ENCODE data around the gene NR1H4. TPM values are rescaled to one million over a fixed set of nuclear protein-coding genes. Genes with fewer than 3 reads are reported as not detected.

Gene NR1H4
- total and polyA plus RNA-seq, 2 donors (not counting 1 experiment from before 2014, with no cell fraction given) = not detected

- H3K9me3 Mint-ChIP-seq (ENCODE audit: insufficient read depth) = peaks cover 4% of the 10 kb centered on the region
- no peak overlapping the region for H2AFZ ChIP-seq (ENCODE audit: insufficient read depth, low read depth, low read length, poor library complexity, severe bottlenecking)
- no peak overlapping the region for H3K27ac ChIP-seq (ENCODE audit: low read length in 2 of 2)
- no peak overlapping the region for H3K27ac Mint-ChIP-seq
- H3K4me3 ChIP-seq (ENCODE audit: control extremely low read depth in 1 of 5, extremely low read depth in 1 of 5, insufficient read depth in 1 of 5, low read depth in 2 of 5, low read length in 4 of 5) = no peak overlapping the region
- no peak overlapping the region for H3K4me2 ChIP-seq (replicated peaks; ENCODE audit: low read depth, low read length, poor library complexity, severe bottlenecking)
- H3K4me1 Mint-ChIP-seq = no peaks in the 10 kb centered on the region
- DNase-seq = no peak
- ATAC-seq (ENCODE audit: low read depth) = no peak
- no peaks in the 10 kb centered on the region for H3K36me3 ChIP-seq (replicated peaks in 1 of 2; ENCODE audit: control extremely low read depth in 1 of 2, control insufficient read depth in 1 of 2, extremely low read depth in 1 of 2, insufficient read depth in 2 of 2, low read length in 1 of 2)
- TF ChIP-seq EZH2 (IDR thresholded peaks at IDR 0.05; ENCODE audit: borderline replicate concordance, insufficient read depth, low read depth, low read length, poor library complexity, severe bottlenecking) = no peak
- no peak for TF ChIP-seq CTCF (IDR thresholded peaks at IDR 0.05)
- no peak overlapping the region for H3K4me3 Mint-ChIP-seq
- H3K79me2 ChIP-seq (ENCODE audit: control insufficient read depth, insufficient read depth, low read length) = no peaks in the 10 kb centered on the region
- H3K4me1 ChIP-seq (ENCODE audit: control insufficient read depth in 2 of 2, insufficient read depth in 2 of 2, low read length in 2 of 2) = no peaks in the 10 kb centered on the region
- CTCF ChIA-PET = no interaction called here
- no peaks in the 10 kb centered on the region for H4K20me1 ChIP-seq (ENCODE audit: control insufficient read depth, insufficient read depth, low read length, poor library complexity, severe bottlenecking)
- no peaks in the 10 kb centered on the region for H3K27me3 ChIP-seq (replicated peaks in 1 of 4; ENCODE audit: control extremely low read depth in 1 of 4, control insufficient read depth in 3 of 4, insufficient read depth in 4 of 4, low read length in 3 of 4)
- POLR2A ChIA-PET = no interaction called here
- no peaks in the 10 kb centered on the region for H3K27me3 Mint-ChIP-seq
- WGBS (ENCODE audit: insufficient coverage) = 83% methylated on average over 6 of the region's 10 CpGs
- H3K9me3 ChIP-seq (ENCODE audit: control extremely low read depth in 1 of 3, control insufficient read depth in 2 of 3, insufficient read depth in 1 of 3, low read length in 2 of 3) = peaks cover 0 to 3% (median 1%) of the 10 kb centered on the region in 3 donors
- intact Hi-C loops (cut with micrococcal nuclease) = no loop called here
- H3K9ac ChIP-seq (ENCODE audit: low read length) = no peak overlapping the region
Observed at GRCh38 chr12:100520048-100520769, 46.5 kb downstream of the NR1H4 start.

GRCh38 chr12:100521958-100522357, 48.3 kb downstream of the NR1H4 start:
- no peak overlapping the region for H3K4me3 ChIP-seq (ENCODE audit: control extremely low read depth in 1 of 5, extremely low read depth in 1 of 5, insufficient read depth in 1 of 5, low read depth in 2 of 5, low read length in 4 of 5)
- no peaks in the 10 kb centered on the region for H3K4me1 ChIP-seq (ENCODE audit: control insufficient read depth in 2 of 2, insufficient read depth in 2 of 2, low read length in 2 of 2)
- CTCF ChIA-PET = no interaction called here

More at GRCh38 chr12:100521958-100522357, 48.3 kb downstream of the NR1H4 start:
- no peaks in the 10 kb centered on the region for H3K36me3 ChIP-seq (replicated peaks in 1 of 2; ENCODE audit: control extremely low read depth in 1 of 2, control insufficient read depth in 1 of 2, extremely low read depth in 1 of 2, insufficient read depth in 2 of 2, low read length in 1 of 2)
- no peak overlapping the region for H2AFZ ChIP-seq (ENCODE audit: insufficient read depth, low read depth, low read length, poor library complexity, severe bottlenecking)
- ATAC-seq (ENCODE audit: low read depth) (no peak), DNase-seq (no peak)
- Mint-ChIP-seq H3K27ac (no peak overlapping the region), H3K4me3 (no peak overlapping the region), H3K9me3 (ENCODE audit: insufficient read depth) (peaks cover 4% of the 10 kb centered on the region), H3K27me3 (no peaks in the 10 kb centered on the region), H3K4me1 (no peaks in the 10 kb centered on the region)
- H3K4me2 ChIP-seq (replicated peaks; ENCODE audit: low read depth, low read length, poor library complexity, severe bottlenecking) = no peak overlapping the region
- no peak overlapping the region for H3K9ac ChIP-seq (ENCODE audit: low read length)
- no CpG with 5 or more reads among the region's 1 CpG for WGBS (ENCODE audit: insufficient coverage)
- POLR2A ChIA-PET = no interaction called here
- intact Hi-C loops (cut with micrococcal nuclease) = no loop called here
- TF ChIP-seq CTCF (IDR thresholded peaks at IDR 0.05) (no peak), EZH2 (IDR thresholded peaks at IDR 0.05; ENCODE audit: borderline replicate concordance, insufficient read depth, low read depth, low read length, poor library complexity, severe bottlenecking) (no peak)
- no peaks in the 10 kb centered on the region for H4K20me1 ChIP-seq (ENCODE audit: control insufficient read depth, insufficient read depth, low read length, poor library complexity, severe bottlenecking)
- H3K9me3 ChIP-seq (ENCODE audit: control extremely low read depth in 1 of 3, control insufficient read depth in 2 of 3, insufficient read depth in 1 of 3, low read length in 2 of 3) = peaks cover 0 to 3% (median 0%) of the 10 kb centered on the region in 3 donors
- H3K79me2 ChIP-seq (ENCODE audit: control insufficient read depth, insufficient read depth, low read length) = no peaks in the 10 kb centered on the region
- H3K27me3 ChIP-seq (replicated peaks in 1 of 4; ENCODE audit: control extremely low read depth in 1 of 4, control insufficient read depth in 3 of 4, insufficient read depth in 4 of 4, low read length in 3 of 4) = no peaks in the 10 kb centered on the region
- no peak overlapping the region for H3K27ac ChIP-seq (ENCODE audit: low read length in 2 of 2)
